Ishikawa (cell line): ENCODE data around the gene ALPG.

ENCODE experiments used
- CEBPB ChIP-seq: IDR thresholded peaks from 2 replicates; pipeline ENCODE4 v1.6.1; 2012
- CREB1 ChIP-seq: IDR thresholded peaks from 2 replicates; pipeline ENCODE4 v1.6.1; 2012; ENCODE audit warnings: low read depth
- EGR1 ChIP-seq: IDR thresholded peaks from 2 replicates; pipeline ENCODE4 v1.6.1; 2012
- EP300 ChIP-seq: IDR thresholded peaks from 2 replicates; pipeline ENCODE4 v1.6.1; 2012; ENCODE audit warnings: borderline replicate concordance
- FOXM1 ChIP-seq: IDR thresholded peaks from 2 replicates; pipeline ENCODE4 v1.6.1; 2012; ENCODE audit warnings: low read depth, borderline replicate concordance
- MAX ChIP-seq: IDR thresholded peaks from 2 replicates; pipeline ENCODE4 v1.6.1; 2012
- NFIC ChIP-seq: IDR thresholded peaks from 2 replicates; pipeline ENCODE4 v1.6.1; 2012
- RAD21 ChIP-seq: IDR thresholded peaks from 2 replicates; pipeline ENCODE4 v1.6.1; 2012; ENCODE audit warnings: low read depth
- TAF1 ChIP-seq: IDR thresholded peaks from 2 replicates; pipeline ENCODE4 v1.6.1; 2012; ENCODE audit warnings: low read depth, mild to moderate bottlenecking
- TCF12 ChIP-seq: IDR thresholded peaks from 2 replicates; pipeline ENCODE4 v1.6.1; 2012; ENCODE audit warnings: low read depth
- TEAD4 ChIP-seq: IDR thresholded peaks from 2 replicates; pipeline ENCODE4 v1.6.1; 2012
- YY1 ChIP-seq: IDR thresholded peaks from 2 replicates; pipeline ENCODE4 v1.6.1; 2012; ENCODE audit warnings: low read depth
- ZBTB7A ChIP-seq: IDR thresholded peaks from 2 replicates; pipeline ENCODE4 v1.6.1; 2012; ENCODE audit warnings: low read depth
- TF ChIP-seq, protein P1 (sequence below): IDR thresholded peaks from 2 replicates; pipeline ENCODE4 v1.6.1; 2012; ENCODE audit warnings: low read depth, mild to moderate bottlenecking
- TF ChIP-seq, protein P2 (sequence below): IDR thresholded peaks from 2 replicates; pipeline ENCODE4 v1.6.1; 2012

ALPG gene

GRCh38 chr2:232446266-232446777 is 39.7 kb downstream of the ALPG start:
- peak; percentile 12; the same call in 1 of the 2 replicates for TF ChIP-seq RAD21

DNA sequence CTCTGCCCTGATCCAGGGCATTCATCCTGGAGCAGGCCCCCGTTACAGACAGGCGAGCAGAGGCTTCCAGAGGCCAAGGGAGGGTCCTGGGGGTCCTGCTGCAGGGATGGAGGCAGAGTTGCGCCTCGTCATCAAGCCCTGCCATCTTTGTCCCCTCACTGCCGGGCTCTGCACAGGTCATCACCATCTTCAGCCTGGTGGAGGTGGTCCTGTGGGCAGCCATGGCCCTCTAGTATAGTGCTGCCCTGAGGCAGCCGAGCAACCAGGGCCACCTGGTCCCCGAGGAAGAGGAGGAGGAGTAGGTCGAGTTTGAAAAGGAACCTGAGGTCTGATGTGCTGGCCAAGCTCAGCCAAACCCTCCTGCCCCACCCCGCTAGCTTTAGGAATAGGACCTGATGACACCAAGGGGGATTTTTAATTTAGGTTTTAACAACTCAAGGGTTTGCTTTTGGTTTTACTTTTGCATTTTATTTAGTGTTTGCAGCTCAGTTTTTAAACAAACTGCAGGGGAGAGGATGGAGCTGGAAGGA is 40.5 kb downstream of the ALPG start:
- TF ChIP-seq RAD21 = no peak
- no peak for TF ChIP-seq YY1
- TF ChIP-seq, protein P1, sequence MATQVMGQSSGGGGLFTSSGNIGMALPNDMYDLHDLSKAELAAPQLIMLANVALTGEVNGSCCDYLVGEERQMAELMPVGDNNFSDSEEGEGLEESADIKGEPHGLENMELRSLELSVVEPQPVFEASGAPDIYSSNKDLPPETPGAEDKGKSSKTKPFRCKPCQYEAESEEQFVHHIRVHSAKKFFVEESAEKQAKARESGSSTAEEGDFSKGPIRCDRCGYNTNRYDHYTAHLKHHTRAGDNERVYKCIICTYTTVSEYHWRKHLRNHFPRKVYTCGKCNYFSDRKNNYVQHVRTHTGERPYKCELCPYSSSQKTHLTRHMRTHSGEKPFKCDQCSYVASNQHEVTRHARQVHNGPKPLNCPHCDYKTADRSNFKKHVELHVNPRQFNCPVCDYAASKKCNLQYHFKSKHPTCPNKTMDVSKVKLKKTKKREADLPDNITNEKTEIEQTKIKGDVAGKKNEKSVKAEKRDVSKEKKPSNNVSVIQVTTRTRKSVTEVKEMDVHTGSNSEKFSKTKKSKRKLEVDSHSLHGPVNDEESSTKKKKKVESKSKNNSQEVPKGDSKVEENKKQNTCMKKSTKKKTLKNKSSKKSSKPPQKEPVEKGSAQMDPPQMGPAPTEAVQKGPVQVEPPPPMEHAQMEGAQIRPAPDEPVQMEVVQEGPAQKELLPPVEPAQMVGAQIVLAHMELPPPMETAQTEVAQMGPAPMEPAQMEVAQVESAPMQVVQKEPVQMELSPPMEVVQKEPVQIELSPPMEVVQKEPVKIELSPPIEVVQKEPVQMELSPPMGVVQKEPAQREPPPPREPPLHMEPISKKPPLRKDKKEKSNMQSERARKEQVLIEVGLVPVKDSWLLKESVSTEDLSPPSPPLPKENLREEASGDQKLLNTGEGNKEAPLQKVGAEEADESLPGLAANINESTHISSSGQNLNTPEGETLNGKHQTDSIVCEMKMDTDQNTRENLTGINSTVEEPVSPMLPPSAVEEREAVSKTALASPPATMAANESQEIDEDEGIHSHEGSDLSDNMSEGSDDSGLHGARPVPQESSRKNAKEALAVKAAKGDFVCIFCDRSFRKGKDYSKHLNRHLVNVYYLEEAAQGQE = no peak
- no peak for TF ChIP-seq CEBPB
- no peak for TF ChIP-seq ZBTB7A
- TF ChIP-seq, protein P2, sequence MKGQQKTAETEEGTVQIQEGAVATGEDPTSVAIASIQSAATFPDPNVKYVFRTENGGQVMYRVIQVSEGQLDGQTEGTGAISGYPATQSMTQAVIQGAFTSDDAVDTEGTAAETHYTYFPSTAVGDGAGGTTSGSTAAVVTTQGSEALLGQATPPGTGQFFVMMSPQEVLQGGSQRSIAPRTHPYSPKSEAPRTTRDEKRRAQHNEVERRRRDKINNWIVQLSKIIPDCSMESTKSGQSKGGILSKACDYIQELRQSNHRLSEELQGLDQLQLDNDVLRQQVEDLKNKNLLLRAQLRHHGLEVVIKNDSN = no peak
- TF ChIP-seq TCF12 = no peak
- no peak for TF ChIP-seq FOXM1
- TF ChIP-seq MAX = no peak
- TF ChIP-seq TEAD4 = no peak
- TF ChIP-seq CREB1 = no peak
- TF ChIP-seq TAF1 = no peak
- no peak for TF ChIP-seq NFIC
- TF ChIP-seq EP300 = no peak
- TF ChIP-seq EGR1 = no peak

GRCh38 chr2:232447638-232448303 is 41.1 kb downstream of the ALPG start:
- TF ChIP-seq RAD21 (no peak), NFIC (no peak), CEBPB (no peak), CREB1 (no peak), TCF12 (no peak), EP300 (no peak), FOXM1 (no peak), ZBTB7A (no peak), MAX (no peak)
- TF ChIP-seq, protein P1 = no peak
- TF ChIP-seq, protein P2 = no peak

DNA sequence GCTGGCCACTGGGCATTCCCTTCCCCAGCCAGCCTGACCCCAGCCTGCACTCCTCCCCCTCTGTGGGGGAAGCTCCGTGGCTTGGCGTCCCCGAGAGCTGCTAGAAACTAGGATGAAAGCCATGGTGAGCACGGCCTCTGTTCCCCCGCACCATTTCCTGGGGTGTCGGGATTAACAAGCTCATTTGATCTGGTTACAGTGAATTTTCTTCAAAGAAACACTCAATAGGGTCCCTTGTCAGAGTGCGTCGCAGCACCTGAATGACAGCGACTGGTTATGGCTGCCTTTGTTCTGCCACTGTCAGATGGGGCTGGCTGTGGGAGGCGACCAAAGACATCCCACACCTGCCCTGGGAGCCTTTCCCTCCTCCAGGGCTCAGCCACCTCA is 41.7 kb downstream of the ALPG start:
- no peak for TF ChIP-seq TCF12
- no peak for TF ChIP-seq MAX
- no peak for TF ChIP-seq EP300
- TF ChIP-seq EGR1 = no peak
- no peak for TF ChIP-seq CEBPB
- TF ChIP-seq NFIC = no peak
- TF ChIP-seq CREB1 = no peak
- TF ChIP-seq YY1 = no peak
- TF ChIP-seq RAD21 = no peak
- TF ChIP-seq, protein P1 = no peak
- TF ChIP-seq, protein P2 = no peak
- TF ChIP-seq TAF1 = no peak
- no peak for TF ChIP-seq TEAD4
- TF ChIP-seq FOXM1 = no peak
- no peak for TF ChIP-seq ZBTB7A
